GM18498 (cell line): Measurements from ENCODE around the gene DGKQ.
"Not testable (repeated sequence)": the region's sequence is repeated elsewhere in the genome, so short reads cannot be mapped to it uniquely, and the experiment has no call there.

Source experiments
- ATAC-seq: cut with Tn5 transposase; IDR thresholded peaks from one replicate; pipeline ENCODE4 v1.9.1; 2021; ENCODE audit warnings: mild to moderate bottlenecking, moderate library complexity; ENCODE audit not compliant: unreplicated experiment

The DGKQ gene

DNA sequence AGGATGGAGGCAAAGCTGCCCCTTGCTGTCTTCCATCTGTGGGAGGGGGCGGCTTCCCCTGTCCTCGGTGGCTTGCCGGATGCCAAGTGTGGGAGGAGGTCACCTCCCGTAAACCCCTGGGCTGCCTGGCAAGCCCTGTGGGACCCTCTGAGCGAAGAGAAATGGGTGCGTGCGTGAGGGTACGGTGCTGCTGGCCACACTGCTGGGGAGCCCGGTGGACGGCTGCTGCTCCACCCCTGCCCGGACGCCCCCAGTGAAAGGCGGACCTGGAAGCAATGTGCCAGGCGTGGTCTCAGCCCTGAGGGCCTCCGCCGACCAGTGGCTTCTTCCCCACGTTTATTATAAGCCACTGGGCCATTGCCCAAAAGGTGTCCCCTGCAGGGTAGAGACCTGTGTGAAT lies 8.9 kb upstream of the DGKQ start:
- ATAC-seq: no peak

DNA sequence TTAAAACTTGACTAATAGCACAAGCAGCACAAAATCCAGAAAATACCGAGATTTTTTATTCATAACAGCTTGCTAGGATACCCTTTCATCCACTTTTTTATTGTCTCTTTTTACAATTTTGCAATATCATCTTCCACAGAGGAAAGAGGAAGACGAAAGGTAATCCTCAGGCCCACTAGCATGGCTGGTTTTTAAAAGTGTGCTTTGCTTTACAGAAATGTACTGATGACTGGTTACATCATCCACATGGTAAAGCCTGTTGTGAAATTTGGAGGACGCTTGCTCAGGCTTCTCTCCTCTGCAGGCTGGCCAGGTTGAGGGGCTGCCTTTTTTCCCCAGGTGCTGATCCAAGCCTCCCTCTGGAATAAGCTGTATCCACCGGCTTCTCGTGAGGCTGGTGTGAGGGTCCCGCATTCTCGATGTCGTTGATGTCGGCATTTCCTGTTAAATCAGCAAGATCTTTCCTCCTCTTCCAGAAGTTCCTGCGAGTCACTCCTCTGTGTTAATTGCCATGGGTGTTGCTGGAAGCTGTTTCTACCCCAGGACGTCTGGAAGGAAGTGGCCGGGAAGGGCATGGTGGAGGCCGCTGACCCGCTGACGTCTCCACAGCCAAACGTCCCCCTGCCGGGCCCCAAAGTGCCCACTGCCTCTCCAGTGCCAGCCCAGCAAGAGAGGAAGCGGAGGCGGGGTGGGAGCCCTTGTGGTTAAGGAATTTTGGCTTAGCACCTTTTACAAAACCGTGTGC lies 5.8 kb upstream of the DGKQ start:
- no peak for ATAC-seq

DNA sequence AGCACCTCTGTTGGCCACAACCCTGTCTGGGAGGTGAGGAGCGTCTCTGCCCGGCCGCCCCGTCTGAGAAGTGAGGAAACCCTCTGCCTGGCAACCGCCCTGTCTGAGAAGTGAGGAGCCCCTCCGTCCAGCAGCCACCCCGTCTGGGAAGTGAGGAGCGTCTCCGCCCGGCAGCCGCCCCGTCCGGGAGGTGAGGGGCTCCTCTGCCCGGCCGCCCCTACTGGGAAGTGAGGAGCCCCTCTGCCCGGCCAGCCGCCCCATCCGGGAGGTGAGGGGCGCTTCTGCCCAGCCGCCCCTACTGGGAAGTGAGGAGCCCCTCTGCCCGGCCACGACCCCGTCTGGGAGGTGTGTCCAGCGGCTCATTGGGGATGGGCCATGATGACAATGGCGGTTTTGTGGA lies 2.6 kb upstream of the DGKQ start:
- not testable (repeated sequence) for ATAC-seq

DNA sequence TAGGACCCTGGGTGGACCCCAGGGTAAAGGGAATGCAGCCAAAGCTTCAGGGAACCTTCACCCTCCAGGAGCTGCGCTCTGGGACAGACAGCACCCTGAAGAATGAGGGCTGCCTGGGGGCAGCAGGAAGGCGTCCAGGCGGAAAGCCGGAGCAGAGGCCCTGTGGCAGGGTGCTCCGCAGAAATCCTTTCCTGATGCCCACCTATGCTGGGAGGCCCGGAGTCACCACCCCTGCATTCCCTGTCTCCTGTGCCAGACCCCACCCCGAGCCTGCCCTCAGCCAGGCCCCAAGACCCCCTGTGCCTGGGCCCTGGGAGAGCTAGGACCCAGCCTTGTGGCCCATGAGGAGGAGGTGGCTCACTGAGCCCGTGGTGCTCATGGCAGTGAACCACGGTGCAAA lies 1.3 kb upstream of the DGKQ start:
- no peak for ATAC-seq

DNA sequence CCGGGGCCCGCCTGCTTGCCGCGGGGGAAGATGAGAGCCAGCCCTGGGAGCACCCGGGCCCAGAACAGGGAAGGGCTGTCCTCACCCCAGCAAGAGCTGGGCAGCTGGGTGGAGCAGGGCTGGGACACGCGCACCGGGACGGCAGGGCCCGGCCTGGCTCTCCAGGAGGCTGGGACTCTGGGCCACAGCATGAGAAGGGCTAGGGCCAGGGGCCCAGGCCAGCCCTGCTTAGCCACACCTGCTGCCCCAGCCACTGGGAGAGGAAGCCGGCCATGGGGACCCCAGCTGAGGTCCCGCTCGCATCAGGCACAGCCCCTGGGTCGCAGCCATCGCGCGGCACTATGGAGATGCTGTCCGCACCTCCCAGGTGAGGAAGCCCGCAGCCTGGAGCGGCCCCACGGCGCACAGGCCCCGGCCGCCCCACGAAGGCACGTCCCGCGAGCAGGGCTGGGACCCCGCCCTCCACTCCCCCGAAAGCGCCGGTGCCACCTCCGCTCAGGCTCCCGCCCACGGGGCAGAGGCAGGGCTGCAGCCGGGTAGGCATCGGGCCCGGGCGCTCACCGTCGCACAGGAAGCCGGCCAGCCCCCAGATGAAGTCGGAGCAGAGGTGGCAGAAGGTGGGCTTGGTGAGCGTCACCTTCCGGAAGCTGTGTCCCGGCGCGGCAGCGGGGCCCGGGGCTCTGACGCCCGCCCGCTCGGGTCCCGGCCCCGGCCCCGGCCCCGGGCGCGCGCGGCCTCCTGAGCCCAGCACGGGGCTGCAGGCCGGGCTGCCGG lies 531 bp downstream of the DGKQ start:
- ATAC-seq: peak; percentile 52

DNA sequence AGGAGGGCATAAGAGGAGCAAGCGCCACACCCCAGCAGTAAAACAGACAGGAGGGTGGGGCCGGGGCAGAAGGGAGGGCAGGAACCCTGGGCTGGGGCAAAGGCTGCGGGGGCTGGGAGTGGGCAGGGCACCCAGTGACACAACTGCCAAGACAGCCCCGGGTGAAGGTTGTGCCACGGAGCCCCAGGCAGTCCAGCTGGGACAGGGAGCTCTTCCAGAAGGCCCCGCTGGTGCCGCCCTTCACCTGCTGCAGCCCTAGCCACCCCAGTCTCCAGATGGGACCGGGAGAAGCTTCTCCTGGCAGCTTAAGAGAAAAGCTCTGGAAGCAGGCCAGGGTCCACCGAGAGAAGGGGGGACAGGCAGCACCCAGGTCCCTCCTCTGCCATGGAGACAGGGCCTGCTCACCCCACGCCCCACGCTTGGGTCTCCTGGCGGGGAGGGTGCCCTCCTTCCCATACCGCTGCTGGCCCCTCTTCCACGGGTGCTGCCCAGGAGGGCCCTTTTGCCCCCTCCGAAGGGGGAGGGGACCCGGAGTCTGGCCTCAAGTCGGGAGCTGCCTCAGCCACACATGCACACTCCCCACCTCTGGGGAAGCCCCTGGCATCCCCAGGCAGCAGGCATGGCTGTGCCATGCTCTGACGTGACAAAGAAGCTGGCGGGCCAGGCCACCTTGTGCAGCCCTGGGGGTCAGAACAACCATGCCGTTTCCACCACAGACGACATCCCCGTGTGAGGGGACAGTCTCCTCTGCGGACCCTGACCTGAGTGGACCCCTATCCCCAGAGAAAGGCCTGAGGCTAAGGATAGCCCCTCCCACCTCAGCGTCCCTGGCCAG lies 1.5 kb downstream of the DGKQ start:
- ATAC-seq: no peak

DNA sequence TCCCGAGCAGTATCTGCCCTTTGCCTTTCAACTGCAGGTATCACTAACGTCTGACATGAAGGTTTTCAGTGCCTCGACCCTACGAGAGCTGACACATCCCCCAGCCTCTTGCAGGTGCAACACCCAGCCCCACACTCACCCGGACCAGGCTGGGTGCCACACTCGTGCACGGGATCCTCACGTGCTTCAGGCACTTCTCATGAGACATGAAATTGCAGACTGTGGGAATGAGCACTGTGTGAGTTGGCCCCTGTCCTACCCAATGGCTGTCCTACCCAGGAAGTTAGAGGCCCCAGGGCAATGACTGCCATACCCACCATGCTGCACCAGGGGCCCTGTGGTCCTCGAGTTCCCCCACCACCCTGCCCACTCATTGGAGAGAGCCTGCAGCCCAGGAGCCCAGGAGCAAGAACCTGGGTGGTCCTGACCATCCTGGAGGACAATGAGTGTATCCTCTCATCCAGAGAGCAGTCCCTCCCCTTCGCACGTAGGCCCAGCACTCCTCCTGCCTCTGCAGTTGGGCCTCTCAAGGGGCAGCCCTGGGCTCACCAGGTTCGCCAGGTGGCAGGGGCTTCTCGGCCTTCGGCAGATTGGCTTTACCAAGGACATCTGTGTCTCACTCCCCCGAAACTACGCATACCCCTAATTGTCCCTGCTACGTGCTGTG lies 2.4 kb downstream of the DGKQ start:
- ATAC-seq: no peak

DNA sequence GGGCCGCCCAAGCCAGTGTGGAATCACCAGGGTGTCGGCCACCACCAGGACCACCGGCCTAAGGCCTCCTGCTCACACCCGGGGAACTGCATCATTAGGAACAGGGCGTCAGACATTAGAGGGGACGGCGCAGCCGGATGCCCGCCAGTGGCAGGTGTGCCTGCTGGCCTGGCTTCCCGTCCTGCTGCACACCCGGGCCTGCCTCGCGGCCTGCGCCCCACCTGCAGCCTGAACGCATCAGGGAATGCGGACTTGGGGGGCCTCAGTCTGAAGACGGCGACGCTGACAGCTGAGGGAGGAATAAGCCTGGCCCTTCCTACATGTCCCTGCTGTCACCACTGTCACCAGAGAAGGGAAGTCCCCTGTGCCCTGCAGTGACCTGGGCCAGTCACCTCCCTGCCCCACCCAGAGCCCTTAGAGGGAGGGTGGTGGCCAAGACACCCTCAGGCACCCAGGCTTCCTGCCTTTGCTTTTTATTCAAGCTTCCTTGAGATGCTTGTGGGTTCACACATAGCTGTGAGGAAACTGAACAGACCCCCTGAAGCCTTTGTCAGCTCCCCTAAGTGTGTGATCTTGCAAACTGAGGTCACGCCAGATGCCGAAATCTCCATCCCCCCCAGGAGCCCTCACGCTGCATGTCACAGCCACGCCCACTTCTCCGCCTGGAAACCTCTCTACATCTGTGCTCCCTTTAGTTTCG lies 3.2 kb downstream of the DGKQ start:
- ATAC-seq: no peak

DNA sequence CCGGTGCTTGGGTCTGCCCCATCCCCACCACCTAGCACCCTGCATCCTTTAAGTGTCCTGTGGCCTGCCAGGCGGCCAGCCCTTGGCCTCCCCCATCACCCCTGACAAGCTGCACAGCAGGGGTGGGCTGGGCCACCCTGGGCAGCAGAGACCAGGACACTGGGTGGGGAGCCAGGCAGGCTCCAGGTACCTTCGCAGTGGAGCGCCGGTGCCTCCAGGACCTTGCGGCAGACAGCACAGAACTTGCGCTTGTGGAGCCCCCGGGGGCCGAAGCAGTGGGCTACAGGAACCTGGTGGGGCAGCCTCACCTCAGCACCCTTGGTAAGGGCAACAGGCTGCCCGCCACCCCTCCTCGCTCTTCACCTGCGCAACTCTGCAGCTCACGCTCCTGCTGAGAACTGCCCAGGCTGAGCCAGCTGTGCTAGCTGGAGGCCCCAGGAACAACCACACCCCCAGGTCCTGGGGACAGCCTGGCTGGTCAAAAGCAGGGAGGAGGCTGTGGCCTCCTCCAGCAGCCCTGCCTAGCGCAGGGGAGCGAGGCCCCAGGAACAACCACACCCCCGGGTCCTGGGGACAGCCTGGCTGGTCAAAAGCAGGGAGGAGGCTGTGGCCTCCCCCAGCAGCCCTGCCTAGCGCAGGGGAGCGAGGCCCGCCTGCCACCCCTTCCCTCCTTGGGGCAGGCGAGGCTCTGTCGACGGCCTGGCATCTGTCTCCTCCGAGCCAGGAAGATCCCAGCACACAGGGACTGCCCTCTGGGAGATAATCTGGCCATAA lies 4.6 kb downstream of the DGKQ start:
- ATAC-seq: no peak

DNA sequence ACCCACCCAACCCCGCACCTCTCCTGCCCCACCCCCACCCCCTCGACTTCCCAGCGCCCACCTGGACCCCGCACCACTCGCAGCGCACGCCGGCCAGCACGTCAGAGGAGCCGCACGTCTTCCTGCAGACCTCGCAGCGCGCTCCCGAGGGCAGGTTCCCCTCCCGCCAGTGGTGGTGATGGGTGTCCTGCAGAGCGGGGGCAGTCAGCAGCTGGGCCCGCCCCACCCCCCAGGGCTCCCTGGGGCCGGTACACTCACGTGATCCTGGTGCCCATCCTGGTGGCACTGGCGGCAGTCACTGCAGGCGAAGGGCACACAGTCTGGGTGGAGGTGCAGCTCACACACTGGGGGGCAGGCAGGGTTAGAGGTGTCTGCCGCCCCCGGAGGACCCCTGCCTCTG lies 5.1 kb downstream of the DGKQ start:
- no peak for ATAC-seq

DNA sequence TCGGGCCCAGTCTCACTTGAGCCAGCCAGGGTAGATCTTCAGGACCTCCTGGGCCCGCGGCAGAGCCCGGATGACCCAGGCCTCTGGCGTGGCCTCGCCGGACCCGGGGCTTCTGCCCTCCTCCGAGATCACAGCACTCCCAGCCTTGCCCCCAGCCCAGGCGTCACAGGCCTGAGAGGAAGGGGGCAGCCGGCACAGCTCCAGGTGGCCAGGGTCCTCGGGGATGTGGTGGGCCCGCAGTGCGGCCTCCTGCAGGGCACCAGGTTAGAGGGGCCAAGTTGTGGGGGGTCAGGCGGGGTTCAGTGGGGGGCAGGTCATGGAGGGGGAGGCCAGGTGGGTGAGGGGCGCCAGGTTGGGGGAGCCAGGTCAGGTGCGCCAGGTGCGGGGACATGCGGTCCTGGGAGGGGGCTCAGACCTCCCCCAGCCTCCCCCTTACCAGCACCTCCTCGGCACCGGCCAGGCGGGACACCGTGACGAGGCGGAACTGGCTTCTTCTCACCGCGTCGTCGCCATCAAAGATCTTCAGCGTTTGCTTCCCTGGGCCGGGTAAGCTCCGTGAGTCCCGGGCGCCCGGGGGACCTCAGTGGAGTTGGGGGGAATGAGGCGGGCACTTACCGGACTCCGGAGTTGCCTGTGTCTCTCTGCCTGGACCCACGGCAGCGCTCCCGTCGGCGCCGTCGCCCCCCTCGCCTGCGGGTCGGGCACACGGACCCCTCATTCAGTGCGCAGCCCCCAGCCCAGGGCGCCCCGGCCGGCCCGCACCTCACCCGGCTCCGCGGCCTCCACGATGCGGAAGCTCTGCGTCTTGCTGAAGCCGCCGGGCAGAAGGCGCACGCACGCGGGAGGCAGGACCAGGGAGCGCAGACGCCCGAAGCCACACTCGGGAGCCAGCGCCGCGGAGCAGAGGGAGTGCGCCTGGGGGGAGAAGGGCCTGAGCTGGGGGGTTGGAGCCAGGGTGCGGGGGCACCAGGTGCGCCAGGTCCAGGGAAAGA lies 6.0 kb downstream of the DGKQ start:
- ATAC-seq: no peak

DNA sequence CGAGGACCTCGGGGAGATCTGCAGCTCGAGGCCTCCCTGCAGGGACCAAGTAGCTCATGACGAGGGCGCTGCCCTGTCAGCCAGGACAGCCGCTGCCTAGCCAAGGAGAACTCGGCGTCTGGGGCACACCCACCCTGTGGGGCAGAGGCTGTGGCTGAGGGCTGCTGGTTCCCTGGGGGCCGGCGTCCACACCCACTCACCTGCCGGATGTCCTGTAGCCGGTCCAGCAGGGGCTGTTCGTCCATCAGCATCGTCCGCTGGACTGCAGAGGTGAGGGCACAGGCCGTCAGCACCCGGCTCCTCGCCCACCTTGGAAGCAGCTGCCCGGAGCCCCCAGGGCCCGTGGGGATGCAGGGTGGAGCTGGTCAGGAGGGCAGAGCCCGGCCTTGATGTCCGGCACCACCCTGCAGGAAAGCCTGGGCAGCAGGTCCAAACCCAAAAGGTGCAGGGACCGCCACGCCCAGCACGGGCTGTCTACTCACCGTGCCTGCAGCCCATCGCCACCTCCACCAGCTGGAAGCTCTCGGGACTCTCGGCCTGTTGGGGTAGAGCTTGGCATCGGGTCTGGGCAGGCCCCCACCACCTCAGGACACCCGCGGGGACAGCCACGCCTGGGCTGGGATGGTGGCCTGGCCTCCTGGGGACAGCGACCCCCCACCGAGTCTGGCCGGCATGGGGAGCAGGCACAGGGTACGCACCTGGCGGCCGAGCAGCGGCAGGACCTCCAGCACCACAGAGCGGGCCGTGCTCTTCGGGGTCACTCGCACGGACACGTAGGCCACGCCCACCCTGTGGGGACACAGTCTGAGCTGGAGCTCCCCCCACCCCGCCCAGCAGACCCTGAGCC lies 6.9 kb downstream of the DGKQ start:
- ATAC-seq: no peak

DNA sequence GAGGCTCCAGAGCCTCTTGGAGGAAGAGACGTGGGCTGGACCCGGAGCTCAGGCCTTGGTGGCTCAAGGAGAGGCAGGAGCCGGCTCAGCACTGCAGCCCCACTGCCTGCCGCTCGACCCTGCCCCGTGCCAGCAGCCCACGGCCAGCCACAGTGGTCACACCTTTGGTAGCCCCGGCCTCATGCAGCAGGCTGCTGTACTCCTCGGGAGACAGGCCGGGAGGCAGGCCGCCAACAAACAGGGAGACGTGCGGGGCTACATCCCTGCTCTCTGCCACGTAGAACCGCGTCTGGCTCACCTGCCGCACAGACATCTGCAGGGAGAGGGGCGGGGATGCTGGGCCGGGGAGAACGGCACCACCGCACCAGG lies 7.6 kb downstream of the DGKQ start:
- no peak for ATAC-seq

DNA sequence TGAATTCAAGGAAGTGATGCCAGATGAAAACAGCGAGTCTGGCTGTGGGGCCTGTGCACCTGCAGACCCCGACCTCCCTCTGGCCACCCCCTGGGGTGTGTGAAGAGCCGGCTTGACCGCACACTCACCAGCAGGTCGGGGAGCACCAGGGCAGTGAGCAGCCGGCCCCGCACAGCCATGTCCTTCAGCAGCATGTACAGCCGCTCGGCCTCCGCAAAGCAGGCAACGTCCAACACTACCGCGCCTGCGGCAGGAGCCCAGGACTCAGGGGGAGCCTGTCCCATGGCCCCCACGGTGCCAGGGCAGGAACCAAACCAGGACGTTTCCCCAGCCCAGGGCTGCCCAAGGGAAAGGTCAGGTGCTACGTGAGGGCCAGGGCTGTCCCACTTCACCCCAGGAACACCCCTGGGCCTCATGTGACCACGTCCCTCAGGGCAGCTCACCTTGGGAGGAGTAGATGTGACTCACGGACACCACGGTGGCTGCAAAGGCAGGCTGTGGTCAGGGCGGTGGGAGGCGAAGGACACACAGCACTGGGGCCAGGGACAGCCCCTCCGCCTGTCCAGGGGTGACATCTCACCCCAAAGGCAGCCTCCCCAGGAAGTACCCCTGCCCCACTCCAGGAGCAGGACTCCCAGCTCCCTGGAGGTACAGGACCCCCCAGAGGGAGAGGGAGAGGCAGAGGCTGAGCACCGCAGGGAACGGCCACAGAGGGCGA lies 8.2 kb downstream of the DGKQ start:
- ATAC-seq: no peak

DNA sequence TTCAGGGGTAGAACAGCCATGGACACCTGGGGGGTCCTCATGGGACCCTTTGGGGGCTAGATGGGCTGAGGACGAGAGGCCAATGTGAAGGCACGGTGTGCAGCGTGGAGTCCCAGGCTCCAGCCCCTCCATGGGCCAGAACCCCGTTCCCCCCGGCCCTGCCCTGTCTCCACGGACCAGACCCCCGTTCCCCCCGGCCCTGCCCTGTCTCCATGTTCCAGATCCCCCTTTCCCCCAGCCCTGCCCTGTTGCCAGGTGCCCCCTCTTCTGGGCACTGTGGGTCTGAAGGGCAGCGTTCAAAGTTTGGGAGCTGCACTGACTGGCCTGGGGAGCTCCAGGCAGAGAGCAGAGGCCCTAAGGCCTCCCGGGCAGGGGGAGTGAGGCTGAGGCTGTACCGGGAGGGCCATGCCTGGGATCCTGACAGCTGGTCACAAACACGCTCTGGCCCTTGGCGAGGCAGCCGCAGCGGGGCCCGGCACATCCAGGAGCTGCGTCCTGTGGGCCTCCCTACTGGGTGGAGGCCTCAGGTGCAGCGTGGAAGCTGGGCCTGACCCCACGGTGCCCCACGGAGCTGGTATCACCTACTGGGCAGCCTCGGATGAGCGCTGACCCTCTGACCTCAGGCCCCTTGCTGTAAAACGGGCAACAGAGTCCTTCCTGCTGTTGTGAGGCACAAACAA lies 8.9 kb downstream of the DGKQ start:
- ATAC-seq: no peak
